Measurements from ENCODE around the gene SORCS1. TPM values are rescaled to one million over a fixed set of nuclear protein-coding genes. Genes with fewer than 3 reads are reported as not detected.

SORCS1 gene
- total RNA-seq, 1 experiment from 2014 or later = 1.7 TPM

GRCh38 chr10:106618646-106619045 is 545.9 kb downstream of the SORCS1 start:
- H3K9me3 Mint-ChIP-seq = no peaks in the 10 kb centered on the region; a peak in 2 of 5 replicates
- no peak overlapping the region for H4K91ac ChIP-seq (ENCODE audit: insufficient read length, low read depth, low read length)
- no peak overlapping the region for H3K56ac ChIP-seq (ENCODE audit: insufficient read length, low read depth, low read length)
- no peak overlapping the region for H3K14ac ChIP-seq (ENCODE audit: insufficient read depth, low read length)
- no peaks in the 10 kb centered on the region for H3K9me3 ChIP-seq (ENCODE audit: control insufficient read depth, low read depth, low read length)
- no peak overlapping the region for H3K27ac ChIP-seq (ENCODE audit: insufficient read length, low read depth, low read length)
- H4K8ac ChIP-seq (replicated peaks; ENCODE audit: insufficient read length, low read depth, low read length) = no peak overlapping the region
- H3K4ac ChIP-seq (ENCODE audit: low read depth, low read length) = no peak overlapping the region
- no CpG with 5 or more reads among the region's 5 CpGs for WGBS (ENCODE audit: extremely low coverage, insufficient read length, low lambda C conversion rate)
- no peak overlapping the region for H2BK20ac ChIP-seq (ENCODE audit: low read depth, low read length, poor library complexity, severe bottlenecking)
- H3K36me3 Mint-ChIP-seq (ENCODE audit: insufficient read depth in 1 of 3, low read depth in 3 of 3) = no peaks in the 10 kb centered on the region
- H3K9ac ChIP-seq (ENCODE audit: extremely low read depth, insufficient read length, low read length) = no peak overlapping the region
- H3K27ac Mint-ChIP-seq = no peak overlapping the region
- no peak for DNase-seq
- no peak overlapping the region for H2BK5ac ChIP-seq (ENCODE audit: insufficient read length, low read length)
- no peak for TF ChIP-seq CTCF (conservative IDR thresholded peaks at IDR 0.05)
- peaks cover 24% of the 10 kb centered on the region; the same call in 1 of the 2 replicates for H3K27me3 ChIP-seq (ENCODE audit: insufficient read depth, low read length)
- peaks cover 88% of the 10 kb centered on the region for H3K27me3 Mint-ChIP-seq (ENCODE audit: low read depth)
- no peaks in the 10 kb centered on the region for H3K79me2 ChIP-seq (ENCODE audit: insufficient read depth, low read length)
- no peak overlapping the region for H3K23ac ChIP-seq (ENCODE audit: insufficient read length, low read depth, low read length)
- H2BK12ac ChIP-seq (ENCODE audit: insufficient read length, low read depth, low read length) = no peak overlapping the region
- H2BK120ac ChIP-seq (ENCODE audit: low read depth, low read length, poor library complexity, severe bottlenecking) = no peak overlapping the region
- H4K20me1 ChIP-seq (ENCODE audit: control insufficient read depth, insufficient read depth, insufficient read length) = no peaks in the 10 kb centered on the region
- peaks cover 7 to 10% of the 10 kb centered on the region in 2 experiments for H3K4me1 Mint-ChIP-seq
- no peak overlapping the region for H3K18ac ChIP-seq (ENCODE audit: insufficient read length, low read depth, low read length)
- H3K23me2 ChIP-seq (ENCODE audit: insufficient read length, low read depth, low read length, poor library complexity, severe bottlenecking) = no peaks in the 10 kb centered on the region
- no peak overlapping the region for H3K4me3 Mint-ChIP-seq
- H2AK5ac ChIP-seq (ENCODE audit: insufficient read length, low read length) = no peak overlapping the region
- no peak overlapping the region for H4K5ac ChIP-seq (ENCODE audit: insufficient read length, low read depth, low read length)
- no peaks in the 10 kb centered on the region for H3K4me1 ChIP-seq (ENCODE audit: insufficient read depth, low read length)
- no peaks in the 10 kb centered on the region for H3K79me1 ChIP-seq (ENCODE audit: insufficient read depth, low read depth, low read length, poor library complexity, severe bottlenecking)
- H2AFZ ChIP-seq (ENCODE audit: low read length) = no peak overlapping the region
- H2BK15ac ChIP-seq (ENCODE audit: low read depth, low read length) = no peak overlapping the region
- no peak overlapping the region for H3K4me2 ChIP-seq (ENCODE audit: insufficient read depth, insufficient read length, low read length)
- H3T11ph ChIP-seq (ENCODE audit: low read length) = no peak overlapping the region

Measured in H9 (cell line).